Measurements from ENCODE around the gene RHBDF1. TPM values are rescaled to one million over a fixed set of nuclear protein-coding genes. Genes with fewer than 3 reads are reported as not detected.

Gene RHBDF1
- total RNA-seq, 5 donors from 2014 or later (not counting 1 experiment from before 2014, with no cell fraction given): 0.19 to 0.93 (median 0.53) TPM

GRCh38 chr16:105521-105920 lies 33.1 kb upstream of the RHBDF1 start:
- DNase-seq (no peak), ATAC-seq (replicated peaks in 1 of 4) (no peak)
- ChIA-PET POLR2A (no interaction called here), CTCF (interaction anchor here in 1 of 2 donors (1.4 kb wide), 1 partner anchor 40 kb away, joined by 4 read pairs; no protein-coding TSS in a partner anchor)
- Mint-ChIP-seq H3K4me1 (peaks cover 0 to 4% (median 0%) of the 10 kb centered on the region in 3 donors), H3K9me3 (no peaks in the 10 kb centered on the region), H3K27me3 (no peaks in the 10 kb centered on the region), H3K36me3 (peaks cover 24% of the 10 kb centered on the region), H3K27ac (no peak overlapping the region), H3K4me3 (no peak overlapping the region)
- Histone ChIP-seq H3K27me3 (replicated peaks in 1 of 2; ENCODE audit: control insufficient read depth in 2 of 2, extremely low read depth in 1 of 2, insufficient read depth in 2 of 2, low read length in 1 of 2) (no peaks in the 10 kb centered on the region), H3K9me3 (no peaks in the 10 kb centered on the region), H3K4me3 (ENCODE audit: control insufficient read depth in 1 of 2, extremely low read depth in 1 of 2, low read length in 1 of 2) (no peak overlapping the region), H3K27ac (ENCODE audit: low read length) (no peak overlapping the region), H3K4me1 (ENCODE audit: control insufficient read depth in 1 of 2, extremely low read depth in 1 of 2, insufficient read depth in 2 of 2, low read length in 2 of 2) (peaks cover 0 to 3% of the 10 kb centered on the region in 2 experiments), H3K36me3 (ENCODE audit: control insufficient read depth in 2 of 2, extremely low read depth in 1 of 2, insufficient read depth in 1 of 2, low read length in 1 of 2) (peaks cover 9 to 33% of the 10 kb centered on the region in 2 donors)
- no CpG with 5 or more reads among the region's 6 CpGs for WGBS (ENCODE audit: insufficient coverage)

GRCh38 chr16:104928-105327 lies 32.5 kb upstream of the RHBDF1 start:
- Mint-ChIP-seq H3K4me1 (peaks cover 0 to 4% (median 0%) of the 10 kb centered on the region in 3 donors), H3K27ac (no peak overlapping the region), H3K27me3 (no peaks in the 10 kb centered on the region), H3K36me3 (peaks cover 21% of the 10 kb centered on the region), H3K4me3 (no peak overlapping the region), H3K9me3 (no peaks in the 10 kb centered on the region)
- 88% methylated on average over 2 of the region's 3 CpGs for WGBS (ENCODE audit: insufficient coverage)
- POLR2A ChIA-PET: no interaction called here
- peaks cover 3 to 29% of the 10 kb centered on the region in 2 donors for H3K36me3 ChIP-seq (ENCODE audit: control insufficient read depth in 2 of 2, extremely low read depth in 1 of 2, insufficient read depth in 1 of 2, low read length in 1 of 2)
- CTCF ChIA-PET: interaction anchor here in 1 of 2 donors (0.5 to 1.4 kb wide), 3 partner anchors 31 to 133 kb away, joined by 3 to 7 read pairs (median 4); no protein-coding TSS in a partner anchor
- no peak overlapping the region for H3K4me3 ChIP-seq (ENCODE audit: control insufficient read depth in 1 of 2, extremely low read depth in 1 of 2, low read length in 1 of 2)
- peaks cover 0 to 3% of the 10 kb centered on the region in 2 experiments for H3K4me1 ChIP-seq (ENCODE audit: control insufficient read depth in 1 of 2, extremely low read depth in 1 of 2, insufficient read depth in 2 of 2, low read length in 2 of 2)
- H3K27ac ChIP-seq (ENCODE audit: low read length): no peak overlapping the region
- H3K9me3 ChIP-seq: no peaks in the 10 kb centered on the region
- ATAC-seq (replicated peaks in 1 of 4) (no peak), DNase-seq (no peak)
- H3K27me3 ChIP-seq (replicated peaks in 1 of 2; ENCODE audit: control insufficient read depth in 2 of 2, extremely low read depth in 1 of 2, insufficient read depth in 2 of 2, low read length in 1 of 2): no peaks in the 10 kb centered on the region

GRCh38 chr16:104355-104754 lies 31.9 kb upstream of the RHBDF1 start:
- H3K27me3 Mint-ChIP-seq: no peaks in the 10 kb centered on the region
- H3K36me3 Mint-ChIP-seq: peaks cover 17% of the 10 kb centered on the region
- ChIA-PET POLR2A (no interaction called here), CTCF (interaction anchor here in 1 of 2 donors (0.5 to 1.4 kb wide), 2 partner anchors 31 to 39 kb away, joined by 3 to 4 read pairs; no protein-coding TSS in a partner anchor)
- Histone ChIP-seq H3K27ac (ENCODE audit: low read length) (no peak overlapping the region), H3K36me3 (ENCODE audit: control insufficient read depth in 2 of 2, extremely low read depth in 1 of 2, insufficient read depth in 1 of 2, low read length in 1 of 2) (peaks cover 3 to 24% of the 10 kb centered on the region in 2 donors), H3K27me3 (replicated peaks in 1 of 2; ENCODE audit: control insufficient read depth in 2 of 2, extremely low read depth in 1 of 2, insufficient read depth in 2 of 2, low read length in 1 of 2) (no peaks in the 10 kb centered on the region), H3K9me3 (no peaks in the 10 kb centered on the region), H3K4me3 (ENCODE audit: control insufficient read depth in 1 of 2, extremely low read depth in 1 of 2, low read length in 1 of 2) (no peak overlapping the region), H3K4me1 (ENCODE audit: control insufficient read depth in 1 of 2, extremely low read depth in 1 of 2, insufficient read depth in 2 of 2, low read length in 2 of 2) (peaks cover 0 to 3% of the 10 kb centered on the region in 2 experiments)
- no peak overlapping the region for H3K27ac Mint-ChIP-seq
- ATAC-seq (replicated peaks in 1 of 4): no peak
- no peak overlapping the region for H3K4me3 Mint-ChIP-seq
- DNase-seq: no peak
- WGBS (ENCODE audit: insufficient coverage): 94% methylated on average over 5 of the region's 5 CpGs
- no peaks in the 10 kb centered on the region for H3K9me3 Mint-ChIP-seq
- peaks cover 0 to 4% (median 0%) of the 10 kb centered on the region in 3 donors for H3K4me1 Mint-ChIP-seq

- Mint-ChIP-seq H3K4me3 (no peak overlapping the region), H3K27me3 (no peaks in the 10 kb centered on the region), H3K9me3 (no peaks in the 10 kb centered on the region), H3K27ac (no peak overlapping the region), H3K4me1 (peaks cover 3 to 5% (median 5%) of the 10 kb centered on the region in 3 donors), H3K36me3 (peaks cover 15% of the 10 kb centered on the region)
- 97% methylated on average over 19 of the region's 19 CpGs for WGBS (ENCODE audit: insufficient coverage)
- H3K27ac ChIP-seq (ENCODE audit: low read length): no peak overlapping the region
- H3K27me3 ChIP-seq (replicated peaks in 1 of 2; ENCODE audit: control insufficient read depth in 2 of 2, extremely low read depth in 1 of 2, insufficient read depth in 2 of 2, low read length in 1 of 2): no peaks in the 10 kb centered on the region
- ATAC-seq (replicated peaks in 1 of 4) (no peak), DNase-seq (no peak)
- no peak overlapping the region for H3K4me3 ChIP-seq (ENCODE audit: control insufficient read depth in 1 of 2, extremely low read depth in 1 of 2, low read length in 1 of 2)
- CTCF ChIA-PET: no interaction called here
- H3K9me3 ChIP-seq: no peaks in the 10 kb centered on the region
- H3K4me1 ChIP-seq (ENCODE audit: control insufficient read depth in 1 of 2, extremely low read depth in 1 of 2, insufficient read depth in 2 of 2, low read length in 2 of 2): peaks cover 0 to 5% of the 10 kb centered on the region in 2 experiments
- H3K36me3 ChIP-seq (ENCODE audit: control insufficient read depth in 2 of 2, extremely low read depth in 1 of 2, insufficient read depth in 1 of 2, low read length in 1 of 2): peaks cover 2 to 25% of the 10 kb centered on the region in 2 donors
- POLR2A ChIA-PET: no interaction called here
Measured at GRCh38 chr16:102060-102855, 29.8 kb upstream of the RHBDF1 start.

- no peaks in the 10 kb centered on the region for H3K9me3 Mint-ChIP-seq
- peaks cover 0 to 9% of the 10 kb centered on the region in 2 experiments for H3K4me1 ChIP-seq (ENCODE audit: control insufficient read depth in 1 of 2, extremely low read depth in 1 of 2, insufficient read depth in 2 of 2, low read length in 2 of 2)
- H3K4me3 Mint-ChIP-seq: no peak overlapping the region
- H3K27ac ChIP-seq (ENCODE audit: low read length): no peak overlapping the region
- H3K27ac Mint-ChIP-seq: no peak overlapping the region
- peaks cover 5 to 8% (median 8%) of the 10 kb centered on the region in 3 donors for H3K4me1 Mint-ChIP-seq
- H3K9me3 ChIP-seq: no peaks in the 10 kb centered on the region
- peaks cover 15% of the 10 kb centered on the region for H3K36me3 Mint-ChIP-seq
- H3K36me3 ChIP-seq (ENCODE audit: control insufficient read depth in 2 of 2, extremely low read depth in 1 of 2, insufficient read depth in 1 of 2, low read length in 1 of 2): peaks cover 2 to 25% of the 10 kb centered on the region in 2 donors
- ChIA-PET CTCF (no interaction called here), POLR2A (no interaction called here)
- DNase-seq (no peak), ATAC-seq (replicated peaks in 1 of 4) (no peak)
- no peak overlapping the region for H3K4me3 ChIP-seq (ENCODE audit: control insufficient read depth in 1 of 2, extremely low read depth in 1 of 2, low read length in 1 of 2)
- 86% methylated on average over 3 of the region's 6 CpGs for WGBS (ENCODE audit: insufficient coverage)
- H3K27me3 Mint-ChIP-seq: no peaks in the 10 kb centered on the region
- H3K27me3 ChIP-seq (replicated peaks in 1 of 2; ENCODE audit: control insufficient read depth in 2 of 2, extremely low read depth in 1 of 2, insufficient read depth in 2 of 2, low read length in 1 of 2): no peaks in the 10 kb centered on the region
Measured at GRCh38 chr16:101586-101985, 29.2 kb upstream of the RHBDF1 start.

GRCh38 chr16:100989-101388 lies 28.6 kb upstream of the RHBDF1 start:
- Mint-ChIP-seq H3K9me3 (no peaks in the 10 kb centered on the region), H3K36me3 (peaks cover 15% of the 10 kb centered on the region), H3K4me1 (peaks cover 5 to 8% (median 8%) of the 10 kb centered on the region in 3 donors), H3K27me3 (no peaks in the 10 kb centered on the region), H3K27ac (no peak overlapping the region), H3K4me3 (no peak overlapping the region)
- 95% methylated on average over 4 of the region's 5 CpGs for WGBS (ENCODE audit: insufficient coverage)
- Histone ChIP-seq H3K4me1 (ENCODE audit: control insufficient read depth in 1 of 2, extremely low read depth in 1 of 2, insufficient read depth in 2 of 2, low read length in 2 of 2) (peaks cover 0 to 10% of the 10 kb centered on the region in 2 experiments), H3K9me3 (no peaks in the 10 kb centered on the region), H3K27me3 (replicated peaks in 1 of 2; ENCODE audit: control insufficient read depth in 2 of 2, extremely low read depth in 1 of 2, insufficient read depth in 2 of 2, low read length in 1 of 2) (no peaks in the 10 kb centered on the region), H3K27ac (ENCODE audit: low read length) (no peak overlapping the region), H3K4me3 (ENCODE audit: control insufficient read depth in 1 of 2, extremely low read depth in 1 of 2, low read length in 1 of 2) (no peak overlapping the region), H3K36me3 (ENCODE audit: control insufficient read depth in 2 of 2, extremely low read depth in 1 of 2, insufficient read depth in 1 of 2, low read length in 1 of 2) (peaks cover 2 to 25% of the 10 kb centered on the region in 2 donors)
- ChIA-PET POLR2A (no interaction called here), CTCF (no interaction called here)
- DNase-seq (no peak), ATAC-seq (replicated peaks in 1 of 4) (no peak)

All from T-cell (primary cell).